Activated CD8-positive, alpha-beta T cell treated with anti-CD3 and anti-CD28 coated beads for 36 hours (primary cell): ENCODE data around the gene GPC6. TPM values are rescaled to one million over a fixed set of nuclear protein-coding genes. Genes with fewer than 3 reads are reported as not detected.
"Not testable (repeated sequence)": the region's sequence is repeated elsewhere in the genome, so short reads cannot be mapped to it uniquely, and the experiment has no call there.

Source experiments
- ATAC-seq: fragments of 200-7000 bp; cut with Tn5 transposase; one replicate; pipeline ENCODE4 v1.10.0; 2021; ENCODE audit warnings: mild to moderate bottlenecking, moderate library complexity
- CTCF ChIA-PET: fragments of 350-600 bp; sonication (Branson Sonifier 250); formaldehyde crosslinking; loops from one replicate; lab custom pipeline; 2021; ENCODE audit warnings: antibody characterized with exemption; lab: Charles Lee
- POLR2A ChIA-PET: fragments of 350-600 bp; sonication (Branson Sonifier 250); formaldehyde crosslinking; loops from one replicate; lab custom pipeline; 2021; ENCODE audit warnings: antibody characterized with exemption; lab: Charles Lee
- DNase-seq: peaks from one replicate; pipeline ENCODE4 v3.0.0-alpha.2; 2020
- H3K27ac Mint-ChIP-seq: one replicate; pipeline ENCODE4 v1.8.0; 2021; ENCODE audit warnings: mild to moderate bottlenecking, mixed read lengths
- H3K27me3 Mint-ChIP-seq: one replicate; pipeline ENCODE4 v1.8.0; 2021; ENCODE audit warnings: mixed read lengths
- H3K36me3 Mint-ChIP-seq: one replicate; pipeline ENCODE4 v1.8.0; 2021; ENCODE audit warnings: low read depth, mixed read lengths
- H3K4me1 Mint-ChIP-seq: one replicate; pipeline ENCODE4 v1.8.0; 2021; ENCODE audit warnings: low read depth, mixed read lengths
- H3K4me3 Mint-ChIP-seq: one replicate; pipeline ENCODE4 v1.8.0; 2021; ENCODE audit warnings: mild to moderate bottlenecking, moderate library complexity, mixed read lengths
- H3K9me3 Mint-ChIP-seq: one replicate; pipeline ENCODE4 v1.8.0; 2021; ENCODE audit warnings: mixed read lengths
- CTCF ChIP-seq: fragments of 200-600 bp; IDR thresholded peaks from one replicate; pipeline ENCODE4 v1.8.0; 2022; ENCODE audit warnings: antibody characterized with exemption, mild to moderate bottlenecking
- intact Hi-C: fragments of 100-400 bp; cut with micrococcal nuclease; formaldehyde crosslinking; loops from one replicate; pipeline ENCODE4 v1.10.0; 2022
- total RNA-seq, 2 experiments: library from RNA; stranded (reverse); gene quantifications; one replicate each; pipeline ENCODE4 v1.2.3, GENCODE V29; 2021

GPC6 gene
- total RNA-seq, 2 experiments from 2014 or later: not detected

GRCh38 chr13:94343243-94343585 lies 1116.6 kb downstream of the GPC6 start:
- no peaks in the 10 kb centered on the region for H3K36me3 Mint-ChIP-seq
- intact Hi-C loops: no loop called here
- H3K9me3 Mint-ChIP-seq: no peaks in the 10 kb centered on the region
- no peak overlapping the region for H3K27ac Mint-ChIP-seq
- ATAC-seq (no peak), DNase-seq (no peak)
- no peak for TF ChIP-seq CTCF
- peaks cover 15% of the 10 kb centered on the region for H3K4me1 Mint-ChIP-seq
- ChIA-PET POLR2A (no interaction called here), CTCF (no interaction called here)
- no peaks in the 10 kb centered on the region for H3K27me3 Mint-ChIP-seq
- H3K4me3 Mint-ChIP-seq: no peak overlapping the region

GRCh38 chr13:94343687-94344086 lies 1117.1 kb downstream of the GPC6 start:
- ATAC-seq, H3K9me3 Mint-ChIP-seq, CTCF ChIA-PET, intact Hi-C loops, DNase-seq, POLR2A ChIA-PET, H3K36me3 Mint-ChIP-seq, H3K4me3 Mint-ChIP-seq, H3K27ac Mint-ChIP-seq, H3K27me3 Mint-ChIP-seq: not testable (repeated sequence)
- peaks cover 15% of the 10 kb centered on the region for H3K4me1 Mint-ChIP-seq

- DNase-seq (no peak), ATAC-seq (no peak)
- no peak for TF ChIP-seq CTCF
- intact Hi-C loops: no loop called here
- ChIA-PET CTCF (no interaction called here), POLR2A (no interaction called here)
- peaks cover 15% of the 10 kb centered on the region for H3K4me1 Mint-ChIP-seq
- H3K36me3 Mint-ChIP-seq: no peaks in the 10 kb centered on the region
- no peaks in the 10 kb centered on the region for H3K9me3 Mint-ChIP-seq
- no peak overlapping the region for H3K27ac Mint-ChIP-seq
- peaks cover 1% of the 10 kb centered on the region for H3K27me3 Mint-ChIP-seq
- H3K4me3 Mint-ChIP-seq: no peak overlapping the region
These were observed 1117.7 kb downstream of the GPC6 start for GRCh38 chr13:94344126-94344818.

GRCh38 chr13:94345374-94346195 lies 1119.0 kb downstream of the GPC6 start:
- TF ChIP-seq CTCF: no peak
- H3K36me3 Mint-ChIP-seq: no peaks in the 10 kb centered on the region
- ChIA-PET POLR2A (no interaction called here), CTCF (interaction anchor here (0.6 to 2.2 kb wide), 10 partner anchors 9 to 675 kb away, joined by 3 to 13 read pairs (median 3); no protein-coding TSS in a partner anchor)
- H3K27me3 Mint-ChIP-seq: peaks cover 2% of the 10 kb centered on the region
- peaks cover 16% of the 10 kb centered on the region for H3K4me1 Mint-ChIP-seq
- intact Hi-C loops: no loop called here
- ATAC-seq (peak; percentile 54), DNase-seq (no peak)
- H3K9me3 Mint-ChIP-seq: no peaks in the 10 kb centered on the region
- no peak overlapping the region for H3K27ac Mint-ChIP-seq
- H3K4me3 Mint-ChIP-seq: no peak overlapping the region

GRCh38 chr13:94346261-94347019 lies 1119.8 kb downstream of the GPC6 start:
- peak; percentile 60 for ATAC-seq
- Mint-ChIP-seq H3K9me3 (no peaks in the 10 kb centered on the region), H3K36me3 (no peaks in the 10 kb centered on the region), H3K27ac (no peak overlapping the region), H3K4me3 (no peak overlapping the region), H3K27me3 (peaks cover 2% of the 10 kb centered on the region), H3K4me1 (peaks cover 25% of the 10 kb centered on the region)
- no peak for DNase-seq
- ChIA-PET POLR2A (interaction anchor here (1.2 kb wide), 1 partner anchor 12 kb away, joined by 7 read pairs; no protein-coding TSS in a partner anchor), CTCF (interaction anchor here (0.6 to 2.2 kb wide), 8 partner anchors 15 to 676 kb away, joined by 3 to 13 read pairs (median 4); no protein-coding TSS in a partner anchor)
- intact Hi-C loops: no loop called here
- no peak for TF ChIP-seq CTCF
